ENCODE data around the gene SERPINB12.

GRCh38 chr18:63492851-63493250 is 49.3 kb upstream of the SERPINB12 start:
- TF ChIP-seq CTCF (IDR thresholded peaks at IDR 0.05) (no peak), EZH2 (IDR thresholded peaks at IDR 0.05) (no peak)

Data from neural progenitor cell (in vitro differentiated cells).